CD4-positive, CD25-positive, alpha-beta regulatory T cell (primary cell): ENCODE measurements around the gene SPATA24. TPM values are rescaled to one million over a fixed set of nuclear protein-coding genes. Genes with fewer than 3 reads are reported as not detected.
A peak's percentile ranks its signal among the peaks of the same experiment; 100 is the strongest.
"Not testable (repeated sequence)": the region's sequence is repeated elsewhere in the genome, so short reads cannot be mapped to it uniquely, and the experiment has no call there.

ENCODE experiments used
- ATAC-seq, 2 donors: fragments of 150-1000 bp; cut with Tn5 transposase; one replicate each; pipeline ENCODE4 v1.10.0; 2021; ENCODE audit warnings: low read depth in 2 of 2, moderate number of reproducible peaks in 2 of 2, moderate library complexity in 1 of 2
- DNase-seq, 3 donors: peaks; one replicate each; pipeline versions ENCODE4 v3.0.0 to v3.0.0-alpha.2; 2012 to 2022; ENCODE audit warnings: mixed read lengths in 1 of 3
- H3K27ac ChIP-seq: one replicate; pipeline ENCODE4 v1.7.0; 2013; ENCODE audit warnings: mild to moderate bottlenecking, low read length; ENCODE audit not compliant: insufficient read depth, poor library complexity, severe bottlenecking
- H3K27me3 ChIP-seq: one replicate; pipeline ENCODE4 v1.7.0; 2013; ENCODE audit warnings: low read length; ENCODE audit not compliant: control insufficient read depth, insufficient read depth
- H3K36me3 ChIP-seq: one replicate; pipeline ENCODE4 v1.7.0; 2013; ENCODE audit warnings: mild to moderate bottlenecking, low read length, moderate library complexity; ENCODE audit not compliant: control insufficient read depth, insufficient read depth
- H3K4me1 ChIP-seq: 2 replicates; pipeline ENCODE4 v1.7.0; 2013; ENCODE audit warnings: mild to moderate bottlenecking, low read length; ENCODE audit not compliant: insufficient read depth, control insufficient read depth, poor library complexity, severe bottlenecking
- H3K4me3 ChIP-seq: one replicate; pipeline ENCODE4 v1.7.0; 2013; ENCODE audit warnings: low read depth, mild to moderate bottlenecking, low read length, moderate library complexity
- H3K9me3 ChIP-seq, 2 experiments: 1 replicate in 1 of 2; 2 replicates in 1 of 2; pipeline ENCODE4 v1.7.0; 2013; ENCODE audit warnings: low read length in 2 of 2, mild to moderate bottlenecking in 1 of 2, moderate library complexity in 1 of 2; ENCODE audit not compliant: control insufficient read depth in 2 of 2
- H3K27ac Mint-ChIP-seq, 3 donors: one replicate each; pipeline ENCODE4 v1.8.0; 2020 to 2022; ENCODE audit warnings: mild to moderate bottlenecking in 3 of 3, mixed read lengths in 3 of 3, moderate library complexity in 2 of 3
- H3K27me3 Mint-ChIP-seq: one replicate; pipeline ENCODE4 v1.8.0; 2022; ENCODE audit warnings: mild to moderate bottlenecking, mixed read lengths
- H3K36me3 Mint-ChIP-seq: one replicate; pipeline ENCODE4 v1.8.0; 2020; ENCODE audit warnings: mixed read lengths
- H3K4me1 Mint-ChIP-seq, 4 donors: one replicate each; pipeline ENCODE4 v1.8.0; 2020 to 2022; ENCODE audit warnings: mixed read lengths in 4 of 4, mild to moderate bottlenecking in 1 of 4
- H3K4me3 Mint-ChIP-seq, 4 donors: one replicate each; pipeline ENCODE4 v1.8.0; 2020 to 2022; ENCODE audit warnings: mild to moderate bottlenecking in 4 of 4, mixed read lengths in 4 of 4, moderate library complexity in 3 of 4
- H3K9me3 Mint-ChIP-seq, 7 donors: one replicate each; pipeline ENCODE4 v1.8.0; 2020 to 2022; ENCODE audit warnings: mixed read lengths in 7 of 7, mild to moderate bottlenecking in 3 of 7, moderate library complexity in 2 of 7
- polyA plus RNA-seq, 4 donors: library from polyadenylated mRNA; unstranded; fragments of 300-500 nt; fragmentation: Illumina TruSeq; gene quantifications; one replicate each; pipeline ENCODE4 v1.2.3, GENCODE V29; 2021
- total RNA-seq: library from RNA; stranded (reverse); gene quantifications from one replicate; pipeline ENCODE4 v1.2.3, GENCODE V29; 2022

SPATA24 gene
- total and polyA plus RNA-seq, 5 donors from 2014 or later, result 4.4 to 6.8 (median 5.5) TPM

GRCh38 chr5:139387611-139388197, 16.2 kb downstream of the SPATA24 start:
- no peaks in the 10 kb centered on the region for H3K9me3 ChIP-seq
- H3K4me3 ChIP-seq, result no peak overlapping the region
- ATAC-seq (no peak), DNase-seq (no peak)
- no peak overlapping the region for H3K27ac ChIP-seq
- H3K4me1 Mint-ChIP-seq, result peaks cover 0 to 68% (median 38%) of the 10 kb centered on the region in 4 donors
- peaks cover 0 to 1% (median 0%) of the 10 kb centered on the region in 7 donors for H3K9me3 Mint-ChIP-seq
- H3K36me3 ChIP-seq, result no peaks in the 10 kb centered on the region
- H3K27me3 ChIP-seq, result no peaks in the 10 kb centered on the region
- peak overlapping the region in 1 of 4 donors; percentile 49 for H3K4me3 Mint-ChIP-seq
- H3K4me1 ChIP-seq, result peaks cover 47% of the 10 kb centered on the region
- H3K27ac Mint-ChIP-seq, result peak overlapping the region in 1 of 3 donors; percentile 32
- no peaks in the 10 kb centered on the region for H3K27me3 Mint-ChIP-seq
- H3K36me3 Mint-ChIP-seq, result no peaks in the 10 kb centered on the region

GRCh38 chr5:139386956-139387355, 16.9 kb downstream of the SPATA24 start:
- H3K4me1 ChIP-seq, result peaks cover 40% of the 10 kb centered on the region
- Mint-ChIP-seq H3K4me1 (peaks cover 0 to 66% (median 37%) of the 10 kb centered on the region in 4 donors), H3K4me3 (peak overlapping the region in 1 of 4 donors; percentile 72), H3K27ac (peak overlapping the region in 2 of 3 donors; percentile 96 to 97)
- not testable (repeated sequence) for H3K4me3 ChIP-seq, ATAC-seq, DNase-seq, H3K9me3 Mint-ChIP-seq, H3K9me3 ChIP-seq, H3K27ac ChIP-seq, H3K36me3 ChIP-seq, H3K27me3 Mint-ChIP-seq, H3K27me3 ChIP-seq, H3K36me3 Mint-ChIP-seq

GRCh38 chr5:139386050-139386438, 17.8 kb downstream of the SPATA24 start:
- peaks cover 31% of the 10 kb centered on the region for H3K4me1 ChIP-seq
- ATAC-seq, result no peak
- no peaks in the 10 kb centered on the region for H3K9me3 ChIP-seq
- peak overlapping the region; percentile 29 to 97 (median 84) for H3K27ac Mint-ChIP-seq
- no peak overlapping the region for H3K4me3 ChIP-seq
- H3K4me1 Mint-ChIP-seq, result peaks cover 0 to 57% (median 30%) of the 10 kb centered on the region in 4 donors
- H3K36me3 Mint-ChIP-seq, result no peaks in the 10 kb centered on the region
- H3K9me3 Mint-ChIP-seq, result peaks cover 0 to 1% (median 0%) of the 10 kb centered on the region in 7 donors
- no peaks in the 10 kb centered on the region for H3K27me3 ChIP-seq
- peak overlapping the region; percentile 39 to 96 (median 80) for H3K4me3 Mint-ChIP-seq
- H3K27ac ChIP-seq, result no peak overlapping the region
- H3K36me3 ChIP-seq, result no peaks in the 10 kb centered on the region
- H3K27me3 Mint-ChIP-seq, result no peaks in the 10 kb centered on the region
- DNase-seq, result no peak

GRCh38 chr5:139385061-139386049, 18.5 kb downstream of the SPATA24 start:
- Mint-ChIP-seq H3K27me3 (no peaks in the 10 kb centered on the region), H3K9me3 (peaks cover 0 to 1% (median 0%) of the 10 kb centered on the region in 7 donors), H3K27ac (peak overlapping the region; percentile 84 to 97 (median 97)), H3K4me1 (peaks cover 0 to 50% (median 29%) of the 10 kb centered on the region in 4 donors), H3K36me3 (no peaks in the 10 kb centered on the region), H3K4me3 (peak overlapping the region; percentile 72 to 96 (median 84))
- H3K4me3 ChIP-seq, result peak overlapping the region; percentile 80
- H3K4me1 ChIP-seq, result peaks cover 24% of the 10 kb centered on the region
- H3K9me3 ChIP-seq, result no peaks in the 10 kb centered on the region
- no peaks in the 10 kb centered on the region for H3K27me3 ChIP-seq
- DNase-seq, result peak in 1 of 3 donors; percentile 68
- peak in 1 of 2 donors; percentile 15 for ATAC-seq
- H3K36me3 ChIP-seq, result no peaks in the 10 kb centered on the region
- H3K27ac ChIP-seq, result peak overlapping the region; percentile 76

GRCh38 chr5:139384591-139385051, 19.3 kb downstream of the SPATA24 start:
- Histone ChIP-seq H3K27me3 (no peaks in the 10 kb centered on the region), H3K9me3 (no peaks in the 10 kb centered on the region), H3K4me1 (peaks cover 17% of the 10 kb centered on the region), H3K36me3 (no peaks in the 10 kb centered on the region), H3K4me3 (peak overlapping the region; percentile 80), H3K27ac (peak overlapping the region; percentile 76)
- ATAC-seq, result no peak
- H3K9me3 Mint-ChIP-seq, result peaks cover 0 to 1% (median 0%) of the 10 kb centered on the region in 7 donors
- H3K27ac Mint-ChIP-seq, result peak overlapping the region; percentile 84 to 97 (median 97)
- H3K4me1 Mint-ChIP-seq, result peaks cover 0 to 43% (median 24%) of the 10 kb centered on the region in 4 donors
- peak overlapping the region; percentile 72 to 96 (median 84) for H3K4me3 Mint-ChIP-seq
- no peaks in the 10 kb centered on the region for H3K27me3 Mint-ChIP-seq
- DNase-seq, result no peak
- no peaks in the 10 kb centered on the region for H3K36me3 Mint-ChIP-seq

GRCh38 chr5:139383993-139384590, 19.8 kb downstream of the SPATA24 start:
- H3K9me3 ChIP-seq, result no peaks in the 10 kb centered on the region
- Mint-ChIP-seq H3K27me3 (no peaks in the 10 kb centered on the region), H3K4me1 (peaks cover 0 to 38% (median 24%) of the 10 kb centered on the region in 4 donors)

GRCh38 chr5:139383275-139383992, 20.5 kb downstream of the SPATA24 start, which contains the start of gene SLC23A1:
TSS of gene SLC23A1 (minus strand) at chr5:139383297. CDS start at chr5:139383253, 44 bp downstream.
- Mint-ChIP-seq H3K9me3 (peaks cover 0 to 1% (median 0%) of the 10 kb centered on the region in 7 donors), H3K4me3 (peak within 1 kb of the TSS in 2 of 4 donors; percentile 47 to 69), H3K27ac (peak within 1 kb of the TSS in 2 of 3 donors; percentile 84 to 97), H3K36me3 (no peaks in the 10 kb centered on the region), H3K4me1 (peaks cover 0 to 34% (median 27%) of the 10 kb centered on the region in 4 donors), H3K27me3 (no peaks in the 10 kb centered on the region)
- Histone ChIP-seq H3K27ac (no peak within 1 kb of the TSS), H3K9me3 (no peaks in the 10 kb centered on the region), H3K4me3 (no peak within 1 kb of the TSS), H3K4me1 (peaks cover 11% of the 10 kb centered on the region), H3K36me3 (no peaks in the 10 kb centered on the region), H3K27me3 (no peaks in the 10 kb centered on the region)
- no peak for ATAC-seq
- no peak for DNase-seq

More at GRCh38 chr5:139383993-139384590, 19.8 kb downstream of the SPATA24 start:
- H3K27ac ChIP-seq, result peak overlapping the region; percentile 76
- H3K4me3 ChIP-seq, result no peak overlapping the region
- no peaks in the 10 kb centered on the region for H3K36me3 ChIP-seq
- Mint-ChIP-seq H3K27ac (peak overlapping the region; percentile 84 to 97 (median 97)), H3K36me3 (no peaks in the 10 kb centered on the region), H3K4me3 (peak overlapping the region in 3 of 4 donors; percentile 47 to 69 (median 47)), H3K9me3 (peaks cover 0 to 1% (median 0%) of the 10 kb centered on the region in 7 donors)
- H3K4me1 ChIP-seq, result peaks cover 11% of the 10 kb centered on the region
- H3K27me3 ChIP-seq, result no peaks in the 10 kb centered on the region
- ATAC-seq, result no peak
- no peak for DNase-seq
